ENCODE measurements around the gene TRDN.

Gene TRDN

GRCh38 chr6:123616016-123616415 lies 20.7 kb downstream of the TRDN start:
- Histone ChIP-seq H3K27ac (no peak overlapping the region), H3K4me3 (no peak overlapping the region)
- no peak for DNase-seq (ENCODE audit: low spot score)
- TF ChIP-seq CTCF (IDR thresholded peaks at IDR 0.05): no peak

GRCh38 chr6:123610779-123611178 lies 26.0 kb downstream of the TRDN start:
- no peak for TF ChIP-seq CTCF (IDR thresholded peaks at IDR 0.05)
- H3K27ac ChIP-seq: no peak overlapping the region
- no peak for DNase-seq (ENCODE audit: low spot score)
- H3K4me3 ChIP-seq: no peak overlapping the region

- no peak overlapping the region for H3K4me3 ChIP-seq
- no peak for DNase-seq (ENCODE audit: low spot score)
- H3K27ac ChIP-seq: no peak overlapping the region
- TF ChIP-seq CTCF (IDR thresholded peaks at IDR 0.05): no peak
Measured at GRCh38 chr6:123604067-123604466, 32.7 kb downstream of the TRDN start.

GRCh38 chr6:123598011-123598410 lies 38.7 kb downstream of the TRDN start:
- H3K4me3 ChIP-seq: no peak overlapping the region
- DNase-seq (ENCODE audit: low spot score): no peak
- no peak for TF ChIP-seq CTCF (IDR thresholded peaks at IDR 0.05)
- H3K27ac ChIP-seq: no peak overlapping the region

GRCh38 chr6:123594776-123595175 lies 42.0 kb downstream of the TRDN start:
- TF ChIP-seq CTCF (IDR thresholded peaks at IDR 0.05): no peak
- Histone ChIP-seq H3K4me3 (no peak overlapping the region), H3K27ac (no peak overlapping the region)
- no peak for DNase-seq (ENCODE audit: low spot score)

- no peak overlapping the region for H3K4me3 ChIP-seq
- TF ChIP-seq CTCF (IDR thresholded peaks at IDR 0.05): no peak
- H3K27ac ChIP-seq: no peak overlapping the region
- DNase-seq (ENCODE audit: low spot score): no peak
Measured at GRCh38 chr6:123592426-123592825, 44.3 kb downstream of the TRDN start.

GRCh38 chr6:123589973-123590372 lies 46.8 kb downstream of the TRDN start:
- TF ChIP-seq CTCF (IDR thresholded peaks at IDR 0.05): no peak
- no peak for DNase-seq (ENCODE audit: low spot score)
- Histone ChIP-seq H3K27ac (no peak overlapping the region), H3K4me3 (no peak overlapping the region)

Measured in coronary artery (tissue), 2 donors.